HG03439 (cell line): ENCODE measurements around the gene ALDH8A1.

Source experiments
- ATAC-seq: cut with Tn5 transposase; IDR thresholded peaks from one replicate; pipeline ENCODE4 v1.9.1; 2021; ENCODE audit warnings: mild to moderate bottlenecking, moderate library complexity; ENCODE audit not compliant: unreplicated experiment

Gene ALDH8A1, protein sequence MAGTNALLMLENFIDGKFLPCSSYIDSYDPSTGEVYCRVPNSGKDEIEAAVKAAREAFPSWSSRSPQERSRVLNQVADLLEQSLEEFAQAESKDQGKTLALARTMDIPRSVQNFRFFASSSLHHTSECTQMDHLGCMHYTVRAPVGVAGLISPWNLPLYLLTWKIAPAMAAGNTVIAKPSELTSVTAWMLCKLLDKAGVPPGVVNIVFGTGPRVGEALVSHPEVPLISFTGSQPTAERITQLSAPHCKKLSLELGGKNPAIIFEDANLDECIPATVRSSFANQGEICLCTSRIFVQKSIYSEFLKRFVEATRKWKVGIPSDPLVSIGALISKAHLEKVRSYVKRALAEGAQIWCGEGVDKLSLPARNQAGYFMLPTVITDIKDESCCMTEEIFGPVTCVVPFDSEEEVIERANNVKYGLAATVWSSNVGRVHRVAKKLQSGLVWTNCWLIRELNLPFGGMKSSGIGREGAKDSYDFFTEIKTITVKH

DNA sequence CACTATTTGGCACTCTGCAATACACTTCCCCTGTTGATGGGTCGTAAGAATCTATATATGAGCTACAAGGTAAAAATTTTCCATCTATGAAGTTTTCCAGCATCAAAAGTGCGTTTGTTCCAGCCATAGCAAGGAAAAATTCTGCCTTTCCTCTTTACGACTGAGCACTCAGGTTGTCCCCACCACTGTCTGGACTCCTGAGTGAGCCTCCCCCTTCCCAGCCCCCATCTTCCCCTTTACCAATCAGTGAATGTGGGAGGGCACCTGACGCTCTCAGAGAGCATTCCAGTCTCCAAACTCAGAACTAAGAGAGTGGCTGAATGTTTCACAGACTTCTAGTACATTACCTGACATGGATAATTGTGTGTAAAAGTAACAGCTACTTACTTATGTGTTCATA, at the start of gene ALDH8A1:
Gene ALDH8A1 (minus strand): TSS at position 175 of the 400 bp plus-strand sequence. CDS start 48 bp downstream, at position 127.
- ATAC-seq, result no peak

DNA sequence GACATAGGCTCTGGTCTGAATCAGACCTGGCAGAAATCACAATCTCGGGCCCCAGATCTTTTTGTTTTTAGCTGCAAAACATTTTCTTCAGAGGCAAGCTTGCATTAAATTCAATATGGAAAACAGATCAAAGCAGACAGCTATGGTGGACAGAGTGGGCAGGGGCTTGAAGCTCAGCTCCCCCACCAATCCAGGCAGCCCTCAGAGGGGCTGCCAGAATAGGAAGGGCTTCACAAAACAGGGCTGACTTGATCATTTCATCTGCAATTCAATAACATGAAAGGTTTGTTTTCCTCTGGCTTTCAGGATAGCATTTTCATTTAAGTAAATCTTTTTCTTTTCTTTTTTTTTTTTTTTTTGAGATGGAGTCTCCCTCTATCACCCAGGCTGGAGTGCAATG, 49.2 kb upstream of the ALDH8A1 start:
- no peak for ATAC-seq

DNA sequence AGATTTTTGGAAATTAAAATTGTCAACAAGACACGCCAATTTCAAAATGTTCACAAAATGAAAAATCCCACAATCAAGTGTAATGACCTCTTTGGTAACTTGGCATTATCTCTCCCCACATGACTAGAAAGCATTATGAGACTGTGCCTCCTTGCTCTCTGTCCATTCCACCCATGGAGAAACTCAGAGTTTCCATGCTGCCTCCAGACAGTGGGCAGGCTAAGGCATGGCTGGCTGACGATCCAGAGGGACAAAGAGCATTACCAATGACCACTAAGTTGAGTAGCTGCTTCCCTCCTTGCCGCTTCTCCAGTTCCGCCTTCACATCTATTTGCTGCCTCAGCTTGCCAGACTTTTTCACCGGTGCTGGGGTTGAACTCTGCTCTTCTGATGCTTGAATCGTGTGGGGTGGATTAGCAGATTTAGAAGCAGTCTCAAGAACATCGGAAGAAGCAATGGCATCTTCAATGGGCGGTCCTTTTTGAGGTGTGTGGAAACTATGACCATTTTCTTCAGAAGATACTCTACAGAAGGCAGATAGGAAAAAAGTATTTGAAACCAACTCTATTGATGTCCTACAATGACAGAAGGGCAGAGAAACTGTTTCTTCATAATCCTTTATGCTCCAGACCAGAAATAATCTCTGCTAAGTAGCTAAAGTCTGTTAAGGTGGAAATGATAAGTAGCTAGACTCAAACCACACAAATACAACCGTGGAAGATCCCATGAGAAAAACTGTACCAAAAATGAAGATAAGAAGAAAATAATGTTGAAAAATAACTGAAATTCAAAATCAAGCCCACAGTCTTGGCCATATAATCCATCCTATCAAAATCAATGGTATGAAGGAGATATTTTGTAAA, 47.5 kb upstream of the ALDH8A1 start:
- no peak for ATAC-seq

DNA sequence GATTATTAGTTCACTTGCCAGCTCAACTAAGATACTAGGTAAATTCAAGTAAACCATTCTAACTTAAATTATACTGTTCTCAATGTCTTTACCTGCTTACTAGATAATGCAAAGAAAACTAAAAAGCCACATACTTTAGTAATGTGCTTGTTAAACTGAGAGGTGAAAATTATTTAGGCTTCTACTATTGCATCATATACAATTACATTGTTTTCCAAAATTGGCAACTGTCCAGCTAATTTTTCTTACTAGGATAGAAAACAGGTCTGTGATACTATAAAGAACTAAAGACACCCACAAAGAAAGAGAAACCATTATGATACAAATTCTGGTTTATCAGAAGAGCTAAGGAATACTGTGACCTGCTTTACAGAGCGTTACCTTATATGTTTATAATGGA, 45.6 kb upstream of the ALDH8A1 start:
- ATAC-seq, result no peak

DNA sequence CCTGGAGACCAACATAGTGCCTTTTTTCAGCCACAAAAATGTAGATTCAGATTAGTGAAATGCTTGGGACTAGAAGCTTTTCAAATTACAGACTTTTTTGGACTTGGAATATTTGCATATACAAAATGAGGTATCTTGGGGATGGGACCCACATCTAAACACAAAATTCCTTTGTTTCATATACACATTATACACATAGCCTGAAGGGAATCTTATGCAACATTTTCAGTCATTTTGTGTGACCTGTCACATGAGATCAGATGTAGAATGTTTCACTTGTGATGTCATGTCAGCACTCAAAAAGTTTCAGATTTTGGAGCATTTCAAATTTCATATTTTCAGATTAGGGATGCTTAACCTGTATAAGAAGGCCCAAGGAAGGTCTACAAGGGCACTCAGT, 44.5 kb upstream of the ALDH8A1 start:
- no peak for ATAC-seq

DNA sequence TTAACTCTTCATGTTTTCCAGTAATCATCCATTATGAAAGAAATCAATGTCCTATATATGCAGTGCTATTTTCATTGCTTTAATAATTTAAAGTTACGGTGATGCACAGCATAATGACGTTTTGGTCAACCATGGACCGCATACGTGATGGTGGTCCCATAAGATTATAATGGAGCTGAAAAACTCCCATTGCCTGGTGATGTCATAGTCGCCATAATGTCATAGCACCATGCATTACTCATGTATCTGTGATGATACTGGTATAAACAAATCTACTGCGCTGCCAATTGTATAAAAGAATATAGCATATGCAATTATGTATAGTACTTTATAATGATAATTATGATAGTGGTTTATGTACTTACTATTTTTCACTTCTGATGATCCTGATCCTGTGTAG, 42.3 kb upstream of the ALDH8A1 start:
- ATAC-seq, result no peak

DNA sequence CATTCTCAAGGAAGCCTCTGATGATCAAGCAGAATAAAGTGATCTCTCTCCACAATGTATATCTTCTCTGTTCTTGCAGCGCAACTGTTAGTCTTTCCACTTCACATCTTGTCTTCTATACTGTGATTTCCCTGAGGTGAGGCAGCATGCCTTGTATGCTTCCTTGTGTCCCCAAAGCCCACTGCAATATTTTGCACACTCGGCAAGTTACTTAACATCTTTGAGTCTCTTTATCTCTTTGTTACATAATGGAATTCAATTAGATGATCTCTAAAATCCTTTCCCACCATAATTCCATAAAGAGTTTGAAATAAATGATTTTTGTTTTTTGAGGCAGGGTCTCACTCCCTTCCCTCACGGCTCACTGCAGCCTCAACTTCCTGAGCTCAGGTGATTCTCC, 40.4 kb upstream of the ALDH8A1 start:
- no peak for ATAC-seq

DNA sequence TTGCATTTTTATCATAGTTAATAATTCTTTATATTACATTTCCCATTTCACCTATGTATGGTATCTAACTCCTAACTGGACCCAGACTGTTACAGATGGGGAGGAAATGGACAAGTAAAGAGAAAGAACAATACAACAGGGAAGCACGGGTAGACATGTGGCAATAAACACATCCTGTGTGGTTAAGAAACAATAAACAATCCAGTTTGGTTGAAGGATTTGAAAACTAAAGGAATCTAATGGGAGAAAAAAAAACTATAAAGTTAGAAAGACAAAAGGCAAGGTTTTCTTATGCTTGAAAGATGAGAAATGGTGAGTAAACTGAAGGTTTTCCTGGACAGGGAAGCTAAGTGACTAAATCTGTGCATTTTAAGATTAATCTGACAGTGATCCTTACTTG, 34.9 kb upstream of the ALDH8A1 start:
- ATAC-seq, result no peak

DNA sequence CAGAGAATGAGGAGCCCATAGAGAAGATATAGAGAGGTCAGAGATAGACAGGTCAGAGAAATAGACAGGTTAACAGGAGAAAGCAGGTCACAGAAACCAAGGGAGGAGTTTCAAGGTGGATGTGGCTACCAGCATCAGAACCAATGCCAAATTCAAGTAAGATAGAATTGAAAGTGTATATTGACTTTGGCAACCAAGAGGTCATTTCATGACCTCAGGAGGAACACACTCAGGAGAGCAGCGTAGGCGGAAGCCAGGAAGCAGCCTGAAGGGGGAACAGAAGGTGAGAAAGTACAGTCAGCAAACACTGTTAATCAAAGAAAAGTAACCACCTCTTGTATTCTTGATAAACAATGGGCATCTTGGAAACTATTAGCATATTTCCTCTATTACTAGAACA, 33.9 kb upstream of the ALDH8A1 start:
- no peak for ATAC-seq

DNA sequence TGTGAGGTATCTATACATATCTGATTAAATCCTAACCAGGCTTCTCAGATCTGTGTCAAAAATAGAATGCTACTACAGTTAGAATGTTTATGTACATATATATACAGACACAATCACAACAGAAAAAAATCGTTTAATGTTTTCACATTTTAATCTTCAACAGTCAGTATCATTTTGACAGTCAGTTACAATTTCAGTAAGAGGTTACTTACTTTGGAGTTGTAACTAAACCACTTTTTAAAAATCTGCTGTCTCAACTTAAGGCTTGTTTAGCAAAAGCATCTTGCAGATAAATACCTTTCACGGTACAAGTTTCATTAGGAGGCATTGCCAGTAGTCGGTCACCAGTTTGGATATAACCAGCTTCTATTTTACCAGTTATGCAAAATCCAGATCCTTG, 32.3 kb upstream of the ALDH8A1 start:
- ATAC-seq, result no peak

DNA sequence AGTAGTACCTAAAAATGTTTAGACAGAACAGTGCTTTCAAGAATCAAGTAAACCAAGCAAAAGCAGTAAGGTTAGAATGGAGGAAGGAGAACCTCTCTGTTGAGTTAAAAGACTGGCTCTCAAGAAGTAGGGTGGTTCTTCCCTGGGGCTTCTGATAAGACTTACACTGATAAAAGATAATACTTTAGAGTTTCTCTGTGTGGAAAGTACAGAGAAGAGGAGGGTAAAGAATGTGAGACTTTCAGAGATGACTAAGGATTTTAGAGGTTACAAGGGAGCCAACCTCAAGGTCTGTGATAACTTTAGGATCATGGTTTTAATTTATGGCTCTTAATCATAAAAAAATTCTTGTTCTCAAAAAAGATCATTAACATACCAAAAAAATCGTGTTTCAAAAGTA, 30.9 kb upstream of the ALDH8A1 start:
- ATAC-seq, result no peak

DNA sequence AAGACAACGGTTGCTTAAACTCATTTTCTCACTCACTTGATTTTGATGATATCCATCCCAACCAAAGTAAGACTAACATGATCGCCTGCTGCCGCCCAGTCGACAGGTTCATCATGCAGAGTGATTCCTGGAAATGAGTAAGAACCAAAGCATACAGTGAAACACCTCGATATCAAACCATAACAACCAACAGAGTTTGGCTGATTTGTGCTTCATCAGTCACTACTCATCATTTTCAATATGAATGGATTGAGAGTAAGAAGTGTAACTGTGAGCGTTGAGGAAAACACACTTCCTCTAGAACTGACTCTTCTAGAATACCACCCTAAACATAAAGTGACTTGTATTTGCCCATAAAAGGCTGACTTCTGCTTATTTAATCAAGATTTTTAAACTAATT, 29.2 kb upstream of the ALDH8A1 start:
- peak; percentile 87 for ATAC-seq

DNA sequence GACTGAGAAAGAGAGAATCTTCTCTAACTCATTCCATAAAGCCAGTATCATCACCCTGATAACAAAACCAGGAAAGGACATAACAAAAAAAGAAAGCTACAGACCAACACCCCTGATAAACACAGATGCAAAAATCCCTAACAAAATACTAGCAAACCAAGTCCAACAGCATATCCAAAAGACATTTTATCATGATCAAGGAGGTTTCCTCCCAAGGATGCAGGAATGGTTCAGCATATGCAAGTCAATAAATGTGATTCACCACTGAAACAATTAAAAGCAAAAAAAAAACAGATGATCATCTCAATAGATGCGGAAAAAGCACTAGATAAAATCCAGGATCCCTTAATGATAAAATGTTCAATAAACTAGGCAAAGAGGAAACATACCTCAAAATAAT, 24.5 kb upstream of the ALDH8A1 start:
- no peak for ATAC-seq

DNA sequence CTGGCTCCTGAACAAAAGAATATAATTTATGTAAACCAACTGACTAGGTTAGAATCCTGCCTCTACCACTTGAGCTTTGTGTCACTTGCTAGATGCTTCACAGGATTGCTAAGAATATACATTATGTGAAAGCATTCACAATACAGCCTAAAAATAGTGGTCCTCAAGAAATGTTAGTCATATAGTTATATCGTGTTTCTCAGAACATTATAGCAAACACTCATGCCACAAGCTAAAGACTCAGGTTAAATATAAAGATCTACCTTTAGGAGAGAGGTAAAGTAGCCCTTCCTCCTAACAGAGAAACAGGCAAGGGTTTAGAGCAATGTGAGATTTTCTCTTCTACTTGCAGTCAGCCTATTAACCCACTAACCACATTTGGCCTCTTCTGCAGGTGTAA, 17.8 kb upstream of the ALDH8A1 start:
- ATAC-seq, result peak; percentile 56

DNA sequence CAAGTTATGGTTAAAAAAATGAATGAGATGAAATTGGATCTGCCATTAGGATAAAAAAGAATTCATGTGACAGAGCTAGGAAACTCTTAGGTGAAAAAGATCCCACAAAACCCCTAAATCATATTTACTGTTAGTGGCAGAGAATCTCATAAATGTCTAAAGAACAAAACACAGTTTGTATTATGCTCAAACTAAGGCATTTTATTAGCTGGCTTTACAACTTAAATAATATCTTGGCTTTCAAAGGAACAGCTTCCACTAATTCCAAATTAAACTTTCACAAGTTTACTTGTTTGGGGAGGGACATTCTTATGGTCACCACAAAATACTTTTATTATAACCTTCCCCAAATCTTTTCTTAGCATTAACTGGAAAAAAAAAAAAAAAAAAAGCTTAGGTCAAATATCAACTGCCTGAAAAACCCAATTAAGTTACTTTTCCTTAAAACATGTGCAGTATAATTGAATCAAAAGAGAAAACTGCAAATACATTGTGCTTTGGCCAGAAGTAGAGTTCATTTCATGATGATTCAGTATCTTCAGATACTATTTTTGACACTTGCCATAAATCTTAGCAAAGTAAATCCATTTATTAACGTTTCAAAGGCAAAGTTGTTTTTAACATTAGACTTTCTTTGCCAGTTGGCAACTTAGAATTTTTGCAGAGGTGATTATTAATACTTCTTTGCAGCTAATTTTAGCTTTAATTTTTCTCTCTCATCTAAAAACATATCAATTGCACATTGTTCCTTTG, 14.7 kb upstream of the ALDH8A1 start:
- ATAC-seq, result no peak

DNA sequence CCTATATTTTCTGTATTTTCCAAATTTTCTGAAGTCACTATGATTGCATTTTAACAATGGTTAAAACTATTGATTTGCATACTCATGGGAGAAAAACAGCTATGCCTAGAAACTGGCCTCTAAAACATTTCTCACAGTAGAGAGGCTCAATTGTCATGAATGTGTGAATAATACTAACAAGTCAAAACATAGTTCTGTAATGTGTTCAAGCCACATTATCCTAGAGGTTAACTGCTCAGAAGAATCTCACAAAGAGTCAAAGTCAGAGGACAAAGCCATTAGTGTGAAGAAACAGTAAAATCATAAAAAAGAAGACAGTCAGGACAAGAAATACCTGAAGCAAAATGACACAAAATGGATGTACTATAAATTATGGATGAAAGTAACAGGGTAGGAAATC, 12.5 kb upstream of the ALDH8A1 start:
- ATAC-seq, result no peak

DNA sequence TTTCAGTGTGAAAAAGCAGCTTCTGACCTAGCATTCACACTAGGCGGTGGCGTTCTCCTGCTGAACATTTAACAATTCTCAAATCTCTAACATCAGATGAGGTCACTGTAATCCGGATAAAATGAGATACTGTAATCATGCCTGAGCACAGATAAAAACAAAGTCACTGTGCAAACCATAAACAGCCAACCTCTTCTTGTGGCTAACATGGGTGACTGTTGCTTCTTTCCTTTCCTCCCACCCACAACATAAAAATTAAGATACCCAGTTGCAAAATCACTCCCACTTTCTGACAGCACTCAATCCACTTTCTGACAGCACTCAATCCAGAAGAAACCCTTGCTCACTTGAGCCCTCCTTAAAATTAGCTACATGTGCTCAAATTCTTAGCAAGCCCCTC, 11.5 kb upstream of the ALDH8A1 start:
- no peak for ATAC-seq

DNA sequence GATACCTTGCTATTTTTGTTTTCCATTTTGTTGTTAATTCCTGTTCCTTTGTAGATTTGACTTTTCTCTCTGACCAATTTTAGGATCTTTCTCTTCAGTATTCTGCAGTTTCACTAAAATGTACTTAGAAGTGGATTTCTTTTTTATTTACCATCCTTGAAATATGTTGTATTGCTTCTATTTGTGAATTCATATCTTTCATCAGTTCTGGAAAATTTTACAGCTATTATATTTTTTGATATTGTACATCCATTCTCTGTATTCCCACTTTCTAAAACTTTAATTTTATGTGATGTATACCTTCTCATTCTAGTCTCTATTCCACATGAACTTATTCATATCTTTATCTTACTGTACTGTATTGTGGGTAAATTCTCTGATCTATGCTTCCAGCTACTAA, 9.7 kb upstream of the ALDH8A1 start:
- no peak for ATAC-seq

DNA sequence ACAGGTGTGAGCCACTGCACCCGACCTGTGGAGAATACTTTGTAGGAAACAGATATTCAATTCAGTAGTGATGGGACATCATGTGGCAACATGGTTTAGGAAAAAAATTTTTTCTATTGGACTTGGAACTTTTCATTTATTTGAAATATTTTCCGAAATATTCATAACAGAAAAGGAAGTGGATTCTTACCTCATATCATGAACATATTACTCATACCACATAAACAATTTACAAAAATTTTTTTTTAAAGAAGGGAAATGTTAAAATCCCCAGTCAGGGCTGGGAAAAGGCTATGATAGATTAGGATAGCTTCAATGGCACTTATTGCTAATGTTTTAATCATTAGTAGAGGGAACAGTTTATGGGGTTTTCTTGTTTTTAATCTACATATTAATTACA, 6.8 kb upstream of the ALDH8A1 start:
- ATAC-seq, result no peak

DNA sequence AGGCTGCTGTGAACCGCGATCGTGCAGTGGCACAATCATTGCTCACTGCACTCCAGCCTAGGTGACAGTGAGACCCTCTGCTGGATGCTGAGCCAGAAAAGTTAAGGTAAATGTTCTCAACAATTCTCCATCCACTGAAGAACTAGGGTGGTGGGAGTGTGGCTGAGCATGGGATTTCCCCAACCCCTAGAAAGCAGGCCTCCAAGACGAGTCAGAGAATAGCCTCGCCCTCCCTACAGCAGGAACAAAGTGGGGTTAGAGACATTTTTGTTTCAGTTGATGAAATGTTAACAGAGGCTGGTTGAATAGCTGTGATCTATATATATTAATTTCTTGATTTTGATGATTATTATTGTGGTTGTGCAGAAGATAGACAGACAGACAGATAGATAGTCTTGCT, 6.1 kb upstream of the ALDH8A1 start:
- no peak for ATAC-seq

DNA sequence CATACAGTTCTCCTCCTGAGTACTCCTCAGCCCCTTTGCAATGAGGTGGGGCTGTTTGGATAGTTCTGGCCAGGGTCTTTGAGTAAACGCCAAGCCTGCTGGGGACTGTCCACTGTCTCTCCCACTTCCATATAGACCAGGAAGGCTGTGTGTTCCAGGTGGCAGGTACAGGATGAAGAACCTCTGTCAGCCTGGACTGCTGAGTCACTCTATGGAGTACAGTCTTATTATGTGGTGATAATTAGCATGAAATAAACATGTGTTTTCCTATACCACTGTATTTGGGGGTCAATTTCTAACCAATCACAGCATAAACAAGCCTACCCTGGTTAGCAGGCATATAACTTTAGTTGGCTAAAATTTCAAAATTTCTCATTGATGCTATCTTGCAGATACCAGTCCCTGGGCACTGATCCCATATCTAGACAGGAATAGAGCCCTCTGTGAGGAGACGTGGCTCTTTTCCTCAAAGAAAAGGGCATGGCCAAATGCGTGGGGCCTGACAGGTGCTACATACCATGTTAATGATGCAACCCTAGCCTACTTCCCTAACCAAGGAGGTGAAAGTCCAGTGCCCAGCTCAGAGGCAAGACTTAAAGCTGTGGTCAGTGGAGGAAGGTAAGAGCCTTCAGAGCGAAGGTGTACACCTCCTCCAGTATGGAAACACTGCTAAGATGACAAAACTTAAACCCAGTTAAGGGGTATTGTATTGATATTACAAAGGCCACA, 4.5 kb upstream of the ALDH8A1 start:
- ATAC-seq, result no peak
